Uterus (tissue), 2 donors: ENCODE results near the gene SPSB2.

Experiments
- CTCF ChIP-seq, 4 experiments: fragments of 200-600 bp in 2 of 4; fragments of 450-650 bp in 2 of 4; sonication (generic) in 2 of 4; IDR thresholded peaks; one replicate each; pipeline ENCODE4 v1.5.1; 2016 to 2019; ENCODE audit warnings: antibody characterized with exemption in 4 of 4, mild to moderate bottlenecking in 2 of 4, moderate library complexity in 1 of 4
- POLR2A ChIP-seq, 2 donors: fragments of 450-650 bp; IDR thresholded peaks; one replicate each; pipeline ENCODE4 v1.6.1; 2016; ENCODE audit warnings: antibody characterized with exemption in 2 of 2, mild to moderate bottlenecking in 1 of 2, moderate library complexity in 1 of 2

- TF ChIP-seq CTCF (IDR thresholded peaks at IDR 0.05) (no peak), POLR2A (IDR thresholded peaks at IDR 0.05) (no peak)
Measured at GRCh38 chr12:6903722-6904121, 30.6 kb upstream of the SPSB2 start.
